SK-N-MC (cell line): ENCODE data around the gene ANKRD11.

Experiments
- EZH2 ChIP-seq: fragments of 200-600 bp; sonication (generic); IDR thresholded peaks from one replicate; pipeline ENCODE4 v1.6.1; 2017; ENCODE audit warnings: antibody characterized with exemption
- FOXP2 ChIP-seq: optimal IDR thresholded peaks from 2 replicates; pipeline ENCODE3; 2011; ENCODE audit warnings: mild to moderate bottlenecking, moderate library complexity; ENCODE audit not compliant: insufficient read depth; ENCODE audit errors: extremely low read length, control extremely low read depth
- POLR2AphosphoS5 ChIP-seq: IDR thresholded peaks from 2 replicates; pipeline ENCODE4 v1.6.1; 2012; ENCODE audit warnings: mild to moderate bottlenecking, low read depth, low read length, borderline replicate concordance

GRCh38 chr16:89450537-89450936 is 39.8 kb downstream of the ANKRD11 start:
- TF ChIP-seq POLR2AphosphoS5 (no peak), EZH2 (no peak), FOXP2 (no peak)
